HG03432 (cell line): ENCODE data around the gene DBNL.

Source experiments
- ATAC-seq: cut with Tn5 transposase; IDR thresholded peaks from one replicate; pipeline ENCODE4 v1.9.1; 2021; ENCODE audit warnings: mild to moderate bottlenecking, moderate library complexity; ENCODE audit not compliant: unreplicated experiment

DBNL gene

GRCh38 chr7:44042221-44042620 is 2.3 kb upstream of the DBNL start:
- no peak for ATAC-seq

- ATAC-seq = no peak
Measured at GRCh38 chr7:44043902-44044301, 600 bp upstream of the DBNL start.

GRCh38 chr7:44045226-44046014 is 918 bp downstream of the DBNL start:
- ATAC-seq = peak; percentile 16

GRCh38 chr7:44046321-44047061 is 2.0 kb downstream of the DBNL start:
- ATAC-seq = peak; percentile 61

- ATAC-seq = no peak
Measured at GRCh38 chr7:44048031-44048795, 3.7 kb downstream of the DBNL start.

- no peak for ATAC-seq
Measured at GRCh38 chr7:44050121-44050914, 5.8 kb downstream of the DBNL start.

- ATAC-seq = no peak
Measured at GRCh38 chr7:44050915-44051560, 6.5 kb downstream of the DBNL start.

- ATAC-seq = no peak
Measured at GRCh38 chr7:44051611-44052220, 7.2 kb downstream of the DBNL start.

- ATAC-seq = no peak
Measured at GRCh38 chr7:44052771-44053365, 8.4 kb downstream of the DBNL start.

- ATAC-seq = no peak
Measured at GRCh38 chr7:44056681-44057080, 12.2 kb downstream of the DBNL start.

- ATAC-seq = no peak
Measured at GRCh38 chr7:44057181-44057848, 12.8 kb downstream of the DBNL start.

GRCh38 chr7:44057849-44058758 is 13.6 kb downstream of the DBNL start:
- ATAC-seq = no peak

- ATAC-seq = no peak
Measured at GRCh38 chr7:44058759-44059218, 14.3 kb downstream of the DBNL start.

- ATAC-seq = peak; percentile 67
Measured at GRCh38 chr7:44059219-44060090, 15.0 kb downstream of the DBNL start.

- no peak for ATAC-seq
Measured at GRCh38 chr7:44060091-44060947, 15.8 kb downstream of the DBNL start.
